GM08714 (cell line): ENCODE data around the gene ANKS1A.

Experiments used
- H3K4me3 ChIP-seq: fragments of 200-500 bp; sonication (Bioruptor generic); 2 replicates; pipeline ENCODE4 v1.5.1; 2014; ENCODE audit warnings: mild to moderate bottlenecking, low read length, inconsistent platforms
- ZNF274 ChIP-seq: IDR thresholded peaks from 2 replicates; pipeline ENCODE4 v1.6.1; 2012; ENCODE audit warnings: mild to moderate bottlenecking, low read depth, low read length

Gene ANKS1A

DNA sequence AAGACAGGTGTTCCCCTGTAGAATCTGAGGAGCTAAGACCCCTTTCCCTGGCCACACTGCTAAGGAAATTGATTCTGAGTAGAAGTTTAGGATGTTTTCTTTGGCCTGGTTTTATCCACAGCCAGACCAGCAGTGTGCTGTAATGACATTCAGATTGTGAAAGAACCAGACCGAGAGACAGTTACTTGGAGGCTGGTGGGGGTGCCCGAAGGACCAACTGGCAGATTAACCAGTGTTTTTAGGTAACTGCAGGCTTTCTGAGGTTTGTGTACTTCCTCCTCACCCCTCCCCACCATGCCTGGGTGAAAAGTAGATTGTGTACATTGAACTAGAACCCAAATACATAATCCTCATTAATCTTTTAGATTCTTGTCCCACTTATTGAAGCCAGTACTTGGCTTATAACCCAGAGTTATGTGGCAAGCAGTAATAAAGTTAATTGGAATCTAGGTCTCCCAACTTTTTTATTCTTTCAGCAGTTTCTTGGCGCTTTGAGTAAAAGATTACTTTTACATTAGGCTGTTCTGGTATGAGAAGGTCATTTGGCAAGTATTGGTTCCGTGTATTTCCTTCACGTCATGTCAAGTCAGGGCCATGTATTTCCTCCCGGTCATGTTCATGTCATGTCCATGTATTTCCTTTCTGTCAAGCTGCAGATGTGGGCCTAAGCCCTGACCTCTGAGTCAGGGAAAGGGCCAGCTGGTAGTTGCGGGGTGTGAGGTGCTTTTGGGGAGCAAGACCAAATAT is 158.4 kb downstream of the ANKS1A start:
- H3K4me3 ChIP-seq: no peak overlapping the region
- TF ChIP-seq ZNF274: no peak

- no peak overlapping the region for H3K4me3 ChIP-seq
- TF ChIP-seq ZNF274: no peak
Observed at GRCh38 chr6:35048031-35048613, 159.1 kb downstream of the ANKS1A start.

DNA sequence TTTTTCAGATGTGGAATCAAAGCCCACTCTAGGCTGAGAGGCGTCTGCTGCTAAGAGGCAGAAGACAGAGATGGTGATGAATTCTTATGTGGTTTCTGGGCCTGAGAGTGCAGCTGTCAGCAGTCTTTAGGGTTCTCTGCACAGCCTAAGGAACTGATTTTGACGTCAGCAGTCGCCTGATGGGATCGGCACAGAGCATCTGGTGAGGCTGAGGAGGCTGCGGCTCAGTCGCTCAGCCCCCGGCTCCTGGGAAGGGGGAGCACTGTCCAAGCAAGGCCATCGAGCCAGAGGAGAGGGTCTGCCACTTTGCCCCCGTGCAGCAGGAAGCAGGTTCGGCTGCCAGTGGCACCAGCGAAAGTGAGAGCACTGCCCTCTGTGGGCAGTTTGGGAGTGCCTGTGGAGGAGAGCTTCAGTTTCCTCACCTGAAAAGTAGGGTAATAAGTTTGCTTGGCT is 159.6 kb downstream of the ANKS1A start:
- H3K4me3 ChIP-seq: no peak overlapping the region
- no peak for TF ChIP-seq ZNF274

DNA sequence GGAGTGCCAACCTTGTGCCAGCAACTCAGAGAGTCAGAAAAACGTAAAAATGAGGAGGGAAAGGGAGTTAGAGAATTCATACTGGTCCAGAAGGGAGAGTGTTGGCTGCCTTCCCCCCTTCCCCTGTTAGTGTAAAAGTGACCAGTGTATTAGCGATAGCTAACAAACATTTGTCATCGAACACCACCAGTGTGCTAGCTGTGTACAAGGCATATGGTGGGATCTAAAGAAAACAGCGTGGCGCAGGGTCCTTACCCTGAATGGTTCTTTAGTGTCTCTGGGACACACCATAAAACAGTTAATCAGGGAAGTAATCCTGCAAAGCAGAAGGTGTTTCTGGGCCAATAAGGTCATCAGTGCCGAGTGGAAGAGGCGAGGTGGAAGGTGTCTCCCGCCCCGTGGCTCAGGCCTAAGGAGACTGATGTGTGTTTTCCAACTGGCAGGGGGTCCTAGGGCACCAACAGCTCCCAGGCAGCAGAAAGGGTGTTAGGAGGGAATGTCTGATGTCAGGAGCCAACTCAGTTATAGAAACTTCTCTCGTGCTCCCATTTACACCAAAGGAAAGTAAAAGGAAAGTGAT is 160.2 kb downstream of the ANKS1A start:
- no peak overlapping the region for H3K4me3 ChIP-seq
- TF ChIP-seq ZNF274: no peak

- no peak overlapping the region for H3K4me3 ChIP-seq
- TF ChIP-seq ZNF274: no peak
Observed at GRCh38 chr6:35049900-35050756, 161.1 kb downstream of the ANKS1A start.

GRCh38 chr6:35050757-35051330 is 161.8 kb downstream of the ANKS1A start:
- H3K4me3 ChIP-seq: no peak overlapping the region
- TF ChIP-seq ZNF274: no peak

DNA sequence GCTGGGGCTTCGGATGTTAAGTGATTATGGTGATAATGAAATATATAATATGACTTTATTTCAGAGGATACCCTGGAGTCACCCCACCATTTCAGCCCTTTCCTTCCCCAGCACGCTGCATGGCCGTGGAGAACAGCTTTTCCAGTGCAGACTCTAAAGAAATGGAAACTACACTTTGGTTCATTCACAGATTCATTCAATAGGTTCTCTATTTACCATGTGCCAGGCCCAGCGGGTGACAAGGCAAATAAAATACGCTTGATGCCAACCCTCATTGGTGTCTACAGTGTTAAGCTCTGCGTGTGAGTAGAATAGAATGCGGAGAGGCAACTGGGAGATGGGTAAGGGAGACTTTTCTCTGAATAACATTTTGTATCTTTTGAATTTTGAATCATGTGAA is 162.3 kb downstream of the ANKS1A start:
- no peak overlapping the region for H3K4me3 ChIP-seq
- TF ChIP-seq ZNF274: no peak

- H3K4me3 ChIP-seq: no peak overlapping the region
- no peak for TF ChIP-seq ZNF274
Observed at GRCh38 chr6:35051997-35052583, 163.0 kb downstream of the ANKS1A start.

DNA sequence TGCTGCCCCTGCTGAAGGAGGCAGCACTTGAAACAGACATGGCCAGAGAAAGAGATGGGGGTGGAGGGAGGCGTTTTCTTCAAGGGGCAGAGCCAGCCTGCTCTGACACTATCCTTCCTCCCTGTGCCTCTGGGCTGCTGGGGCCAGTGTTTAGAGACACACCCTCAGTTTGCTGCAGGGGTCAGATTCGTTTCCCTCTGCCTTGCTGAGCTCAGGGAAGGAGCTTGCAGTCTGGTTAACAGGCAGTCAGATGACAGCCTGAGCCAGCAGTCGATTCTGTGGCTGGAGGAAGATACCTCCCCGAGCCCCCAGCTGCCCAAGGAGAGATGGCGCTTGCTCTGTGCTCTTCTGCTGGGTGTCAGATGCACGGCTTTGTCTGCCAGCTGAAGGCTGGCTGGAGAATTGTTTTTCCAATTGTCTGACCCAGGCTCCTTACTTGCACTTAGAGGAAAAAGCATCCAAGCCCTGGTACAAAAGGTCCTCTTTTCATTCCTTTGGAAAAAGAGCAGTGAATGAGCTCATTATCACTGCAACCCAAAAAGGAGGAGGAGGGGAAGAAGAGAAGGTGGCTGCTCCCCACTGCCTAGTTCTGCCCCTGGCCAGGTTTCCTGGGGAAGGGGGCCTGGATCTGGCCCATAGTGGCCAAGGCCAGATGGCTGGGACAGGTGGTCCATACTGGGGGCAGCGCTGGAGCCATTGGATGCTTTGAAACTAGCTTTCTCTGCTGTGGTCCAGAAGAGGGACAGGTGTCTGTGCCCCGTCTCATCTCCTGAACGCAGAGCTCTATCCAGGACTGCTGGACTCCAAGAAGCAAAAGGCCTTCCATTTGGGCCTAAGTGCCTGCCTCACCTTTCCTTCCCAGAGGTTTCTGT is 163.9 kb downstream of the ANKS1A start:
- no peak for TF ChIP-seq ZNF274
- H3K4me3 ChIP-seq: no peak overlapping the region

- TF ChIP-seq ZNF274: no peak
- H3K4me3 ChIP-seq: no peak overlapping the region
Observed at GRCh38 chr6:35053701-35054100, 164.6 kb downstream of the ANKS1A start.

DNA sequence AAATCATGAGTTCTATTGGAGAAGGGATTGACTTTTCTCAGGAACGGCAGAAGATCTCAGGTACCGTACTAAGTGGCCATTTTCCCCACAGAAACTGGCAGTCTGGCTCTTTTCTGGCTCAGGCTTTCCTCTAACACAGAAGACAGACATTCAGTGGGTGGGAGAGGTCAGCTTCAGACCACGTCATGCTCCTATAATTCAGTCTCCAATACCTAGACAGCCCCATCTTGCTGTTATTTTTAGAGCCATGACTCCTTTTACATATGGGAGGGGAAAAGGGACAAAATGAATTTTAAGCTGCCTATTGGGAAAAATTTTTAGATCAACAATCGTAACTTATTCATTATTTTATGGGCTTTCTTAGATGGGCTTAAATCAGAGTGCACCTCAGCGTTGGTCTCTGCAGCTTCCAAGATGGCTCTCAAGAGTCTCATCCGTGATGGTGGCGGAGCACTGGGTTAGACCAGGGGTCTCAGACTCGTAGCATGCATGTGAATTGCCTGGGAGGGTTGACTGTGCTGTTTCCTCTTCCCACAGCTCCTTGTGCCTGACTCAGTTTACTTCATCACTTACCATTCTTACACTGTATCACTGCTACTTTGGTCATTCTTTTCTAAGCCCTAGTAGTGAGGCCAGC is 165.2 kb downstream of the ANKS1A start:
- no peak overlapping the region for H3K4me3 ChIP-seq
- no peak for TF ChIP-seq ZNF274

- TF ChIP-seq ZNF274: no peak
- no peak overlapping the region for H3K4me3 ChIP-seq
Observed at GRCh38 chr6:35054743-35055130, 165.7 kb downstream of the ANKS1A start.

DNA sequence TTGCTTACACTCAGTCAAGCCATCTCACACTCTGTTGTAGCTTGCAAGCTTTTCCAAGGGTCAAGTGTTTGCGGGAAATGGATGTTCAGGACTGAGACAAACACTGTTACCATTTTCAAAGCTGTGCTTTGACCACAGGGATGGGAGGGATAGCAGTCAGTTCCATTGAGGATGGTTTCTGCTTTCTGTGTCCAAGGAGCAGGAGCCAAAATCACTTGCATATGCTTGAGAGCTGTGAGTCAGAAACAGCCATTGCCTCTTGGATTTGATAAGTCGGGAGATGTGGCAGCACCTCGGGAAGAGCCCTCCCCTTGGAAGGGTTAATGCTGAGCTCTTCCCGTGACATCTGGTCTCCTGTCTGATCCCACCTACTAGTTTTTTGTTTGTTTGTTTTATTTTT is 166.8 kb downstream of the ANKS1A start:
- H3K4me3 ChIP-seq: no peak overlapping the region
- TF ChIP-seq ZNF274: no peak
